ENCODE measurements around the gene NIPSNAP3A.

The NIPSNAP3A gene

DNA sequence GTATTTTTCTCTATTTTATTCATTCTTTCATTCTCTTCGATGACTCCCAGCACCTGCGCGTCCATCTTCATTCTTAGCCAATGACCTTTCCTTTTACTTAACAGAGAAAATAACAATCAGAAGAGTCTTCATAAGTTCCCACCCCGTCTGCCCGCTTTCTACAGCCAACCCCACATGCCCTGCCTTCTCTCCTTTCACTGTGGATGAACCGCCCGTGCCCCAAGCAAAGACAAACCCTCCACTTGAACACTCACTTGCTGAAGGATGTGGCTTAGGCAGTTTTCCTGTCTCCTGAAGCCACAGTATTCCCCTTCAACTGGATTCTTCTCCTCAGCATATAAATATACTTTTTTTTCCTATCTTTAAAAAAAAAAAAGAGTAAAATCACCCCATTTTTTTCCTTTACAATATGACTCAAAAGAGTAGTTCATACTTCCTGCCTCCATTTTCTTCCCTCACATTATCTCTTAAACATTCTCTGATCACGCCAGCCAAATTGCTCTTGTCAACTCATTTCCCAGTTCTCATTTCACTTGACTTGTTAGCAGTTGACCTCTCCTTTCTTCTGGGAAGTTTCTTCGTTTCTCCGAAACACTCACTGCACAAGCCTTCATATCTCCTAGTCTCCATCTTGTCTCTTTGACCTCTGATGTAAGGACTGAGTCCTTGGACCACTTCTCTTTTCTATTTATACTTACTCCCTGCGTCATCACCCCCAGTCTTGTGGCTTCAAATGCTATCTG, 27.5 kb downstream of the NIPSNAP3A start:
- no peak for DNase-seq (ENCODE audit: low read depth in 2 of 2)

DNA sequence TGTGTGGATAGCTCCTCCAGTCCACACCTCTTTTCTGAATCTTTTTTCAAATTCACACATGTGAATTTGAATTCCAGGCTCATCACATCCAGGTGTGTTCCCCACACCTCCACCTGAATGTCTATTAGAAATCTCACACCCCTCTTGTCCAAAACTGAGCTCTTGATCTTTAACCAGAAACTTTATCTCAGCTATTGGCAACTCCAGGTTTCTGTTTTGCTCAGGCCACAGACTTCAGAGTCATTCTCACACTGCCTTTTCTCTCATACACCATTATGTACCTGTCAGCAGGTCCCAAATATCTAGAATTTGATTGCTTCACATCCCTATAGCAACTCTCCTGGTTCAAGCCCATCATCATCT, 28.1 kb downstream of the NIPSNAP3A start:
- no peak for DNase-seq (ENCODE audit: low read depth in 2 of 2)

- no peak for DNase-seq (ENCODE audit: low read depth in 2 of 2)
Measured at GRCh38 chr9:104775976-104776375, 28.5 kb downstream of the NIPSNAP3A start.

GRCh38 chr9:104776797-104777196, 29.3 kb downstream of the NIPSNAP3A start:
- no peak for DNase-seq (ENCODE audit: low read depth in 2 of 2)

GRCh38 chr9:104778802-104779201, 31.3 kb downstream of the NIPSNAP3A start:
- no peak for DNase-seq (ENCODE audit: low read depth in 2 of 2)

GRCh38 chr9:104779334-104779733, 31.9 kb downstream of the NIPSNAP3A start:
- no peak for DNase-seq (ENCODE audit: low read depth in 2 of 2)

DNA sequence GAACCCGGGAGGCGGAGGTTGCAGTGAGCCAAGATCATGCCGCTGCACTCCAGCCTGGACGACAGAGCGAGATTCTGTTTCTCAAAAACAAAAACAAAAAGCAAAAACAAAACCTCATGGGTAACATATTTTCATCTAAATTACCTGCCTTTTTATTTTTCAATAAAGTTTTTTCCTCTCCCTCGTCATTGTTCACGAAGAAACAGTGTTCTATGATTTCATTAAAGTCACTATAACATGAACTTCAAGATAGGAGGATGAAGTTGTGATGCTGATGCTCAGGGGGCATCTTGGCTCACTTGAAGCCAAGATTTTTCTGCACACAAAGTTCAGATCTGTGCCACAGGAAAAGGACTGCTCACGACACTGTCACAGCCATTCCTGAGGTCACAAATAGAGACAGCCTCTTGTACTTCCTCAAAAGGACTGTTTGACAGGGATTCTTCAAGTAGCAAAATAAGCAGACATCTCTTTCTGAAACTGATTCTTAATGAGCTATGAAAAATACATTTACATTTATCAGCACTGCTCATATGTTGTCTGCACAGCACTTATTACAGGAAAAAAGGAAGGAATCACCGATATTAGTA, 32.6 kb downstream of the NIPSNAP3A start:
- DNase-seq (ENCODE audit: low read depth in 2 of 2): no peak

- peak in 1 of 2 experiments; percentile 19 for DNase-seq (ENCODE audit: low read depth in 2 of 2)
Measured at GRCh38 chr9:104780796-104781395, 33.4 kb downstream of the NIPSNAP3A start.

DNA sequence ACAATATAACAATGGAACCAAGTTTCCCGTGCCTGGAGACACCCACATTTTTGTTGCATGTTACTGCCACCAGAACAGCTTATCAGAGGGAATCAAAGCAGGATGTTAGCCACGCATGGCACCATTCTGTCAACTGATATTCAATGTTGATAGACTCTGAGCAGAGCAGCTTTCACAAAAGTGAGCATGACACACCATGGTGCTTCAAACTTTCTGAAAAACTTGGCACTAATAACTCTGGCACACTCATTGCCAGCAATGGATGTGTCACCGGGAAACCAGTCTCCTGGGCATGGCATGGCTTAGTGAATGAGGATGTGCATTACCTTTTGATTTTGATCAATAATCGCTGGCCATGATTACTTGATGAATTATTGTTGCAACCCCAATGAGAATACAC, 36.1 kb downstream of the NIPSNAP3A start:
- no peak for DNase-seq (ENCODE audit: low read depth in 2 of 2)

DNA sequence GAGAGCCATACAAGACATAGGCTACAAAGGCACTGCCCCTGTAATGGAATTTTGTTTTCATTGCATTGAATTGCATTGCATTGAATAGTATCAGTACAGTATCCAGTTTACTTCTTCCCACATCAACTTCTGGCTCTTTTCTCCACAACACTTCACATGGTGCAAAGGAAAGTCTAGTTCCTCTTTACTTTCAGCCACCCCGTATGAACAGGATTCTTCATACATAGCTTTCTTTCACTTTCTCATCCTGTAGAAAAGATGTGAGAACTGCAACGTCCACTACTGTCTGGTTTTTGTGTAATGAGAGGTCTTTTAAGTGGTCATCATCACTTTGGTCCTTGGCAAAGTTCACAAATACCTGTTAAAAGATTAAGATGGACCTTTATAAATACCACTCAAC, 36.6 kb downstream of the NIPSNAP3A start:
- no peak for DNase-seq (ENCODE audit: low read depth in 2 of 2)

GRCh38 chr9:104786293-104786692, 38.8 kb downstream of the NIPSNAP3A start:
- no peak for DNase-seq (ENCODE audit: low read depth in 2 of 2)

- no peak for DNase-seq (ENCODE audit: low read depth in 2 of 2)
Measured at GRCh38 chr9:104787306-104788015, 40.0 kb downstream of the NIPSNAP3A start.

DNA sequence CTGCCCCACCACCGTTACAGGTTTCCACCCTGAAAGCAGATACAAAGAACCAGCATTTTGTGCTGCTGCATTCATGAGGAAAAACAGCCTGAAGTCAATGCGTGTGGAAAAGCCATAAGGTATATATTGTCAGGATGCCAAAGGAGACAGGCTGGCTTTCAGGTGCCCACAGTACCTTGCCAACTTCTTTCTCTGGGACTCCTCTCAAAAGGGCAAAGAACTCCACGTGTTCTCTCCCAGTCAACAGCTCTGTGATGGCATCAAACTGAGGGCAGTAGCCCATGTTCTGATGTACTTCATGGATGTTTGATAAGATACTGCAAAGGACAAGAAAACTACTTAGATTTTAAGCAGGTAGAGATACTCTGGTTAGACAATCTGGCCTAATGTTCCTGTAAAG, 40.8 kb downstream of the NIPSNAP3A start:
- DNase-seq (ENCODE audit: low read depth in 2 of 2): no peak

DNA sequence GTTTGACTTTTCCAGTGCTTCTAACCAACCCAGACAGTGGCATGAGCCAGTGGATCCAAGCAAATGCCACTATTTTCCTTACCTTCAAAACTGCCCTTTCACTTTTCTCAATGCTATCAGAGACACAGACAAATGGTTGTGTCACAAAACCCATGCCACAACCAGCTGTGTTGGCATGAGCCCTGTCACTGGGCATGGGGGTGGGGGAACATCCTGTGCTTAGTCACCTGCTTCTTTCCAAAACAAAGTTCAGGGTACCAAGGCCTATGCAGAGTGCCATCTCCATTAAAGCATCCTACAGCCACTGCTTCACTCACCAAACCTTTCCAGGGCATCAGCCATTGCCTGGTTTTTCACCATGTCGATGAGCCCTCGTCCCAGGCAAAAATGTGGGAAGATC, 46.6 kb downstream of the NIPSNAP3A start:
- DNase-seq (ENCODE audit: low read depth in 2 of 2): no peak

DNA sequence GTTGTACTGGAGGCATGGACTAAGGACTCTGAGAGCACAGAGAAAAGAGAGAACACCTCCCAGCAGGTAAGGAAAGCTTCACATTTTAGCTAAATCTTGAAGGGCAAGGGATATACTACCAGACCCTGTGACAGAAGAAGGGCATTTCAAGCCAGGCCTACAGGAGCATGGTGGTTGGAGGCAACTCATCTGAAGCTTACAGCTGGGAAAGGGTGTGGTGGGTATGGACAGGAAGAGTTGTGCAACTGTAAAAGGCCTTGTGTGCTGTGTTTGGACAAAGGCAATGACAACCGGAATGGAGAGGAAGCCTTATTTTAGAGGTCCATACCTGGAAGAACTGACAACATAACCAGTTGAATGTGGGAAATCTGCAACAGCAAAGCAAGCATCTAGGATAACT, 47.6 kb downstream of the NIPSNAP3A start:
- DNase-seq (ENCODE audit: low read depth in 2 of 2): no peak

GRCh38 chr9:104795857-104796256, 48.4 kb downstream of the NIPSNAP3A start:
- DNase-seq (ENCODE audit: low read depth in 2 of 2): no peak

GRCh38 chr9:104798209-104798995, 50.9 kb downstream of the NIPSNAP3A start:
- no peak for DNase-seq (ENCODE audit: low read depth in 2 of 2)

DNA sequence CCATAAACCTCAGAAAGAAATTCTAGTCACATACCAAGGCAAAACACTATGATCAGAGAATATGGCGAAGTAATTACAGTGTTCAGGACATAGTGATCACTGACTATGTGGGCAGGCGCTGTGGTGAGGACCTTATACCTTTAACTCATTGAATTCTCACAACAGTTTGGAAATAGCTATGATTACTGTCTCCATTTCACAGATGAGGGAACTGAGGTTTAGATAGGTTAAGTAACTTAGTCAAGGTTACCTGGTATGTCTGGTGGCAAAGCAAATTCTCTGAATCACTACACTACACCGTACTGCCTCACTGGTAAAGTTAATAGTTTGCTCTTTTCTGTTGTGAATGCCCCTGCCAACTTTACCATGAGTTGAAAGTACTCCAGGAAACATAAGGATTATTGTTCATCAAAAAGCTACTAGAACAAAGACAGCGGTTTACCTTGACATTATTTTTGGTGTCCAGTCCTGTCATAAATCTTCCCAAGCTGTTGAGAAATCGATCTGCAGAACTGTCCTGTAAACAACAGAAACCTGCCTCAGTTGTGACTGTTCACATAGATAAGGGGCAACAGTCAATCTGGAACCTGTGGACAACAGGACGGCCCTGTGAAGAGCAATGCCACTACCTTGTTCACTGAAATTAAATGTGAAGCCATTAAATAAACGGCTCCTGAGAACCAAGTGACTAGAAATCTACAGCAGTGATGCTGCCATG, 52.7 kb downstream of the NIPSNAP3A start:
- DNase-seq (ENCODE audit: low read depth in 2 of 2): no peak

DNA sequence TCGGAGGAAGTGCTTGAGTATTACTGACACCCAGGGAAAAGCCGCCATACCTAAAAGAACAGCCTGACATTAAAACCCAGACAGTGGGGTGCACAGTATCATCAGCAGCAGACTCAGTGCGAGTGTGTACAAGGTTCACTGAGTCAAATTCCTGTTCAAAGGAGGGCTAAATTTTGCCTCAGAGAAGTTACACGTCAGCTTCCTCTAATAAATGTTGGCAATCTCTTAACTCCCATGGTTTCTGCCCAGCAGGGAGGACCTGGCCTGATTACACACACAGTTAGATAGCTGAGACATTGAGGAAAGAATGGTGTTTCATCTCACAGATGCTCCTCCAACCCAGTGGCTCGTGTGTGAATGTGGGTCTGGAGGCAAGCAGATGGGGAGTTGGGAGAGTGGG, 54.6 kb downstream of the NIPSNAP3A start:
- DNase-seq (ENCODE audit: low read depth in 2 of 2): no peak

- no peak for DNase-seq (ENCODE audit: low read depth in 2 of 2)
Measured at GRCh38 chr9:104802906-104803305, 55.4 kb downstream of the NIPSNAP3A start.

- DNase-seq (ENCODE audit: low read depth in 2 of 2): no peak
Measured at GRCh38 chr9:104805441-104805840, 58.0 kb downstream of the NIPSNAP3A start.

All from fibroblast of skin of left biceps (primary cell).